NT2/D1 (cell line): ENCODE data around the gene TFF1.

ENCODE experiments used
- SUZ12 ChIP-seq: IDR thresholded peaks from 2 replicates; pipeline ENCODE4 v1.6.1; 2011; ENCODE audit not compliant: insufficient read length, insufficient read depth; ENCODE audit errors: extremely low read depth
- YY1 ChIP-seq: IDR thresholded peaks from 2 replicates; pipeline ENCODE4 v1.6.1; 2011; ENCODE audit not compliant: insufficient read length, insufficient read depth
- ZNF274 ChIP-seq: IDR thresholded peaks from 2 replicates; pipeline ENCODE4 v1.6.1; 2011; ENCODE audit warnings: mild to moderate bottlenecking, low read depth, low read length

- no peak for TF ChIP-seq ZNF274
- no peak for TF ChIP-seq SUZ12
- TF ChIP-seq YY1: no peak
These were observed 4.1 kb downstream of the TFF1 start for GRCh38 chr21:42362198-42362597.
